GM18505 (cell line): ENCODE measurements around the gene MOB3A.

Experiments used
- ATAC-seq: cut with Tn5 transposase; IDR thresholded peaks from one replicate; pipeline ENCODE4 v1.9.1; 2021; ENCODE audit not compliant: unreplicated experiment
- POLR2A ChIP-seq: IDR thresholded peaks from 4 replicates; pipeline ENCODE4 v1.6.1; 2011; ENCODE audit warnings: borderline replicate concordance; ENCODE audit not compliant: insufficient read depth, insufficient read length; ENCODE audit errors: extremely low read depth

The MOB3A gene

GRCh38 chr19:2077398-2077797 is 18.7 kb downstream of the MOB3A start:
- no peak for TF ChIP-seq POLR2A

GRCh38 chr19:2076526-2076944 is 19.6 kb downstream of the MOB3A start:
- no peak for TF ChIP-seq POLR2A
- ATAC-seq = no peak

More at GRCh38 chr19:2077398-2077797, 18.7 kb downstream of the MOB3A start:
- no peak for ATAC-seq

- no peak for TF ChIP-seq POLR2A
- ATAC-seq = no peak
Measured at GRCh38 chr19:2072757-2073551, 23.2 kb downstream of the MOB3A start.

- ATAC-seq = no peak
- TF ChIP-seq POLR2A = no peak
Measured at GRCh38 chr19:2070986-2071673, 25.0 kb downstream of the MOB3A start.

DNA sequence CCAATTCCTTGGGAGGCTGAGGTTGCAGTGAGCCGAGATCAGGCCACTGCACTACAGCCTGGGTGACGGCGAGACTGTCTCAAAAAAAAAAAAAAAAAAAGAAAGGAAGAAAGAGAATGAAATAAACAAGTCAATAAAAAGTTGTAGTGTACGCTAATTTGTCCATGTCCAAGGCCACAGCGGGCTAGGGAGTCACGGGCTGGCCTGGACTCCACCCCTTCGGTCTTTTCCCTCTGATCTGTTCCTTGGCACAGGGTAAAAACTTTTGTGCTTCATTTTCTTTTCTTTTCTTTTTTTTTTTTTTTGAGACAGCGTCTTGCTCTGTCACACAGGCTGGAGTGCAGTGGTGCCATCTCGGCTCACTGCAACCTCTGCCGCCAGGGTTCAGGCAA is 25.7 kb downstream of the MOB3A start:
- no peak for ATAC-seq
- TF ChIP-seq POLR2A = no peak

- no peak for TF ChIP-seq POLR2A
- ATAC-seq = no peak
Measured at GRCh38 chr19:2064788-2065524, 31.2 kb downstream of the MOB3A start.

DNA sequence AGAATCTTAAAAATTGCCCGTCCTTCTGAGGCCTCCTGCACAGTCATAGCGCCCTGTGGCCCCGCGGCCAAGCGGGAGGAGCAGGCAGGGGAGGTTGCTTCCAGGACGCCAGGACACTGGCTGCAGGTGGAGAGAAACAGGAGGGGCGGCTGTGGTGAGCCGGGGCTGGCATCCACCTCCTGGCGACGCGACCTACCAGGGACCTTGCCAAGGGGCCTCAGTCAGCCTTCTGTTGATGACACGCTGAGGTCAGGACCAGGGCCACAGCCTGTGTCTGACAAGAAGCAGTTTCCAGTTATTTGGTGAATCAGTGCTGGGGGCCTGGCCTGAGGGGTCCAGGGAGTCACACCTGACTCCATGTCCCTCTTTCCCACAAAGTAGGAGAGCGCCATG is 31.7 kb downstream of the MOB3A start:
- TF ChIP-seq POLR2A = no peak
- no peak for ATAC-seq

DNA sequence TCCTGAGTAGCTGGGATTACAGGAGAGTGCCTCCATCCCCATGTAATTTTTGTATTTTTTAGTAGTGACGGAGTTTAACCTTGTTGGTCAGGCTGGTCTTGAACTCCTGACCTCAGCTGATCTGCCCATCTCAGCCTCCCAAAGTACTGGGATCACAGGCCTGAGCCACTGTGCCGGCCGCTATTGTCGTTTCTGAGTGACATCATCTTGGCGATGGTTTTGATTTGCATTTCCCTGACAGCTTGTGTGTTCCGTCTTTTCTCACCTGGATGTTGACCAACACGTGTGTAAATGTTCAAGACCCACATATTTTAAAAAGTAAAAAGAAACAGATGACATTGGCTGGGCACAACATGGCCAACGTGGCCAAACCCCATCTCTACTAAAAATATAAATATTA is 32.3 kb downstream of the MOB3A start:
- TF ChIP-seq POLR2A = no peak
- ATAC-seq = no peak

- TF ChIP-seq POLR2A = no peak
- no peak for ATAC-seq
Measured at GRCh38 chr19:2062770-2063169, 33.4 kb downstream of the MOB3A start.

DNA sequence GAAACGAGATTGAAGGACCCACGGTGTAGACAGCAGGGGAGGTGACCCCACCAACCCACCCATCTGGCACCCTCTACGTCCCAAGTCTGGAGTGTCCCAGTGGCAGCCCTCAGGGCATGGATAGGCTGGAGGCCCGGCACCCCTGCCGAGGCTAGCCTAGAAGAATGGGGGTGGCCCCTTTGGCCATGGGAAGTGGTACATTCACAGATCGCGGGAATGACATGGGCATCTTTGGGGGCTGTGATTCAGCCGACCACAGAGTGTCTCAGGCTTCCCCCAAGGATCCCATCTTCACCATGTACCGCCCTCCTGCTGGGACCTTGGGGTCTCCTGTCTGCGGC is 33.8 kb downstream of the MOB3A start:
- no peak for TF ChIP-seq POLR2A
- ATAC-seq = no peak

DNA sequence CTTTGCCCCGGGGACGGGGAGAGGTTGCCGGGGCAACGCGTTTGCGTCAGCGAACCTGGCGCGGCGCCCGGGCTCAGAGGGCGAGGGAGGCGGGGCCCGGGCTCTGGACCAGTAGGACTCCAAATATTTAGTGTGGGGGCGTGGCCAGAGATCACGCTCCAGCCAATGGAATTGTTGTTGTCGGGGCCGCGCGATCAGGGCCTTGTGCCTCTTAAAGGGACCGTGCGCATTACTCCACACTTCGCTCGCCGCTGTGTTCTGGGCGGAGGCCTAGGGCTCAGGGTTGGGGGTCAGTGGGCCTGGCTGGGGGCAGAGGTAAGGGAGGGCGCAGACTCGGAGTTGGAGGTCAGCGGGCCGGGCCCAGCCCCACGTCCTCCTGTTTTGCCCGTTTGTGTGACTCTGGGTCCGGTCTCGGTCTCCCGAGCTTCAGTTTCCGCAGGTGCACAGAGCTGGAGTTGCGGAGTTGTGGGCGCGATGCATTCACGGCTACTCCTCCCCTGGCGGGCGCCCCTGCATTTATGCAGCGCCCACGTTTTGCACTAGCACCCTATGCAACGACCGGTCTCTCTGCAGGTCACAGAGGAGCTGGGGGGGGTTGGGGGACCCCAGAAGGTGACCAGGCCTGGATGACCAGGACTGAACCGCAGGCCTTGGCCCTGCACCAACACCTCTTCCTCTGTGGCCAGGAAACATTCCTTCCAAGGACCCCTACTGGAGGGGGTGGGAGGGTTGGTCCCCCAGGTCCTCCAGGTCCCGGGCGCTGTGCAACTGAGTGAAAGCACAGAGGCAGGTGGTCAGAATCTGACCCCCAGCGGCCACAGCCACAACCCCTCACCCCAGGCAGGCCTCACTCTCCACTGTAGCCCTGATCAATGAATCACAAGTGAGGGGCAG is 34.4 kb downstream of the MOB3A start:
- ATAC-seq = peak; percentile 70
- peak; percentile 75 for TF ChIP-seq POLR2A

DNA sequence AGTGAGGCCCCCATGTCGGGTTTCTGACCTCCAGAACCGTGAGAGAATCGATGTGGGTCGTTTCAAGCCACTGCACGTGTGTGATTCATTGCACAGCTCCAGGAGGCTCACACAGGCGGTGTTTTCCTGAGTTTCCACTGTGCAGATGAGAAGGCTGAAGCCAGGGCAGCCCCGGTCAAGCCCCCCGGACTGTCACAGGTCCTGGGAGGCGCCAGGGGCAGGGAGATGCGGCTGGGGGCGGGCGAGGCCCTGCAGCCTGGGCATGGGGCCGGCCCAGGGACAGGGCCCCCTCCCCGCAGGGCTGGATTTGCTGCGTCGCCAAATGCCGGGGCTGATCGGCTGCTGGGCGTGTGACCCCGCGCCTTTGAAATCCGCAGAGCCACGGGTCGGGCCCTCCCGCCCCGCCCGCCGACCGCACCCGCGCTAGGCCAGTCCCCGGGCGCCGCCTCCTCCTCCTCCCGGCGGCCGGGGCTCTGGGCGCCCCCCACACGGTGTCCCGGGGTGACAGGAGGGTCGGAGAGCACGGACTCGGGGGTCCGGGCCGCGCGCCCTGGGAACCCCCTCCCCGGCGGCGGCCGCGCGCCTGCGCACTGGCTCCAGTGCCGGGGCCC is 35.1 kb downstream of the MOB3A start:
- peak; percentile 19 for ATAC-seq
- no peak for TF ChIP-seq POLR2A
